Measurements from ENCODE around the gene ACSBG1. TPM values are rescaled to one million over a fixed set of nuclear protein-coding genes. Genes with fewer than 3 reads are reported as not detected.
A peak's percentile ranks its signal among the peaks of the same experiment; 100 is the strongest.

The ACSBG1 gene
- total RNA-seq, 2 experiments from 2014 or later, result not detected

GRCh38 chr15:78205856-78206255, 28.5 kb downstream of the ACSBG1 start:
- Mint-ChIP-seq H3K4me1 (ENCODE audit: low read depth) (no peaks in the 10 kb centered on the region), H3K27me3 (ENCODE audit: low read depth) (no peaks in the 10 kb centered on the region), H3K27ac (no peak overlapping the region), H3K9me3 (no peaks in the 10 kb centered on the region), H3K36me3 (ENCODE audit: low read depth) (no peaks in the 10 kb centered on the region), H3K4me3 (no peak overlapping the region)
- intact Hi-C loops (cut with micrococcal nuclease), result no loop called here
- DNase-seq, result no peak
- CTCF ChIA-PET, result interaction anchor here (1.0 to 3.6 kb wide), 3 partner anchors 10 to 34 kb away, joined by 4 to 16 read pairs (median 6); no protein-coding TSS in a partner anchor

- no peaks in the 10 kb centered on the region for H3K27me3 Mint-ChIP-seq (ENCODE audit: low read depth)
- H3K9me3 Mint-ChIP-seq, result no peaks in the 10 kb centered on the region
- intact Hi-C loops (cut with micrococcal nuclease), result no loop called here
- no peaks in the 10 kb centered on the region for H3K36me3 Mint-ChIP-seq (ENCODE audit: low read depth)
- DNase-seq, result no peak
- H3K4me3 Mint-ChIP-seq, result no peak overlapping the region
- no peaks in the 10 kb centered on the region for H3K4me1 Mint-ChIP-seq (ENCODE audit: low read depth)
- CTCF ChIA-PET, result interaction anchor here (0.7 to 3.6 kb wide), 5 partner anchors 10 to 246 kb away, joined by 3 to 16 read pairs (median 5); no protein-coding TSS in a partner anchor
- no peak overlapping the region for H3K27ac Mint-ChIP-seq
Measured at GRCh38 chr15:78205337-78205736, 29.0 kb downstream of the ACSBG1 start.

- DNase-seq, result no peak
Measured at GRCh38 chr15:78204351-78205309, 29.7 kb downstream of the ACSBG1 start.

GRCh38 chr15:78203346-78204225, 30.8 kb downstream of the ACSBG1 start:
- H3K36me3 Mint-ChIP-seq (ENCODE audit: low read depth), result no peaks in the 10 kb centered on the region
- CTCF ChIA-PET, result interaction anchor here (0.5 to 3.6 kb wide), 4 partner anchors 8 to 94 kb away, joined by 3 to 16 read pairs (median 3); no protein-coding TSS in a partner anchor
- DNase-seq, result no peak
- no peaks in the 10 kb centered on the region for H3K9me3 Mint-ChIP-seq
- H3K4me3 Mint-ChIP-seq, result no peak overlapping the region
- no peaks in the 10 kb centered on the region for H3K27me3 Mint-ChIP-seq (ENCODE audit: low read depth)
- no peak overlapping the region for H3K27ac Mint-ChIP-seq
- no peaks in the 10 kb centered on the region for H3K4me1 Mint-ChIP-seq (ENCODE audit: low read depth)
- intact Hi-C loops (cut with micrococcal nuclease), result no loop called here

More at GRCh38 chr15:78204351-78205309, 29.7 kb downstream of the ACSBG1 start:
- H3K36me3 Mint-ChIP-seq (ENCODE audit: low read depth), result no peaks in the 10 kb centered on the region
- no peaks in the 10 kb centered on the region for H3K9me3 Mint-ChIP-seq
- H3K4me1 Mint-ChIP-seq (ENCODE audit: low read depth), result no peaks in the 10 kb centered on the region
- no peak overlapping the region for H3K27ac Mint-ChIP-seq
- CTCF ChIA-PET, result interaction anchor here (0.7 to 3.6 kb wide), 5 partner anchors 9 to 245 kb away, joined by 3 to 16 read pairs (median 5); no protein-coding TSS in a partner anchor
- H3K4me3 Mint-ChIP-seq, result no peak overlapping the region
- intact Hi-C loops (cut with micrococcal nuclease), result no loop called here
- no peaks in the 10 kb centered on the region for H3K27me3 Mint-ChIP-seq (ENCODE audit: low read depth)

GRCh38 chr15:78201281-78202190, 32.8 kb downstream of the ACSBG1 start:
- no peak overlapping the region for H3K4me3 Mint-ChIP-seq
- intact Hi-C loops (cut with micrococcal nuclease), result no loop called here
- H3K9me3 Mint-ChIP-seq, result no peaks in the 10 kb centered on the region
- no peaks in the 10 kb centered on the region for H3K36me3 Mint-ChIP-seq (ENCODE audit: low read depth)
- CTCF ChIA-PET, result interaction anchor here (0.6 kb wide), 1 partner anchor 88 kb away, joined by 3 read pairs; no protein-coding TSS in a partner anchor
- no peak for DNase-seq
- no peak overlapping the region for H3K27ac Mint-ChIP-seq
- no peaks in the 10 kb centered on the region for H3K4me1 Mint-ChIP-seq (ENCODE audit: low read depth)
- no peaks in the 10 kb centered on the region for H3K27me3 Mint-ChIP-seq (ENCODE audit: low read depth)

GRCh38 chr15:78200276-78200930, 34.0 kb downstream of the ACSBG1 start:
- no peaks in the 10 kb centered on the region for H3K36me3 Mint-ChIP-seq (ENCODE audit: low read depth)
- H3K27me3 Mint-ChIP-seq (ENCODE audit: low read depth), result no peaks in the 10 kb centered on the region
- H3K27ac Mint-ChIP-seq, result no peak overlapping the region
- CTCF ChIA-PET, result interaction anchor here (1.3 kb wide), 1 partner anchor 40 kb away, joined by 4 read pairs; no protein-coding TSS in a partner anchor
- intact Hi-C loops (cut with micrococcal nuclease), result no loop called here
- no peaks in the 10 kb centered on the region for H3K9me3 Mint-ChIP-seq
- no peak overlapping the region for H3K4me3 Mint-ChIP-seq
- H3K4me1 Mint-ChIP-seq (ENCODE audit: low read depth), result no peaks in the 10 kb centered on the region
- DNase-seq, result no peak

- Mint-ChIP-seq H3K27ac (no peak overlapping the region), H3K4me1 (ENCODE audit: low read depth) (no peaks in the 10 kb centered on the region), H3K27me3 (ENCODE audit: low read depth) (no peaks in the 10 kb centered on the region), H3K36me3 (ENCODE audit: low read depth) (no peaks in the 10 kb centered on the region), H3K9me3 (no peaks in the 10 kb centered on the region), H3K4me3 (no peak overlapping the region)
- intact Hi-C loops (cut with micrococcal nuclease), result no loop called here
- no peak for DNase-seq
- CTCF ChIA-PET, result interaction anchor here (1.2 to 1.9 kb wide), 3 partner anchors 66 to 231 kb away, joined by 4 to 9 read pairs (median 5); partner anchors contain the start of gene CIB2
Measured at GRCh38 chr15:78197632-78198031, 36.7 kb downstream of the ACSBG1 start.

- Mint-ChIP-seq H3K27me3 (ENCODE audit: low read depth) (no peaks in the 10 kb centered on the region), H3K36me3 (ENCODE audit: low read depth) (no peaks in the 10 kb centered on the region), H3K27ac (no peak overlapping the region), H3K4me1 (ENCODE audit: low read depth) (no peaks in the 10 kb centered on the region), H3K4me3 (no peak overlapping the region), H3K9me3 (peaks cover under 1% of the 10 kb centered on the region)
- intact Hi-C loops (cut with micrococcal nuclease), result loop anchor here (1.0 to 2.0 kb wide), 4 partner anchors 45 to 236 kb away; partner anchors contain the start of gene CIB2
- CTCF ChIA-PET, result interaction anchor here (0.6 to 5.5 kb wide), 38 partner anchors 9 to 364 kb away, joined by 3 to 80 read pairs (median 5); partner anchors contain the start of genes CIB2 and IDH3A
- peak; percentile 63 for DNase-seq
Measured at GRCh38 chr15:78195735-78196201, 38.6 kb downstream of the ACSBG1 start.

- H3K27me3 Mint-ChIP-seq (ENCODE audit: low read depth), result no peaks in the 10 kb centered on the region
- no peak overlapping the region for H3K27ac Mint-ChIP-seq
- no peaks in the 10 kb centered on the region for H3K36me3 Mint-ChIP-seq (ENCODE audit: low read depth)
- H3K4me1 Mint-ChIP-seq (ENCODE audit: low read depth), result no peaks in the 10 kb centered on the region
- H3K9me3 Mint-ChIP-seq, result peaks cover 3% of the 10 kb centered on the region
- intact Hi-C loops (cut with micrococcal nuclease), result loop anchor here (2.0 kb wide), 1 partner anchor 46 kb away; no protein-coding TSS in a partner anchor
- CTCF ChIA-PET, result interaction anchor here (0.9 to 5.5 kb wide), 21 partner anchors 10 to 235 kb away, joined by 3 to 80 read pairs (median 10); partner anchors contain the start of gene CIB2
- DNase-seq, result no peak
- no peak overlapping the region for H3K4me3 Mint-ChIP-seq
Measured at GRCh38 chr15:78194568-78194925, 39.8 kb downstream of the ACSBG1 start.

- CTCF ChIA-PET, result interaction anchor here (1.6 to 5.5 kb wide), 8 partner anchors 9 to 81 kb away, joined by 5 to 80 read pairs (median 18); partner anchors contain the start of gene CIB2
- H3K27ac Mint-ChIP-seq, result no peak overlapping the region
- intact Hi-C loops (cut with micrococcal nuclease), result loop anchor here (2.0 kb wide), 1 partner anchor 47 kb away; no protein-coding TSS in a partner anchor
- no peaks in the 10 kb centered on the region for H3K36me3 Mint-ChIP-seq (ENCODE audit: low read depth)
- H3K4me1 Mint-ChIP-seq (ENCODE audit: low read depth), result no peaks in the 10 kb centered on the region
- no peak overlapping the region for H3K4me3 Mint-ChIP-seq
- H3K9me3 Mint-ChIP-seq, result peaks cover 3% of the 10 kb centered on the region
- H3K27me3 Mint-ChIP-seq (ENCODE audit: low read depth), result no peaks in the 10 kb centered on the region
- no peak for DNase-seq
Measured at GRCh38 chr15:78193731-78194567, 40.4 kb downstream of the ACSBG1 start.
